Islet of Langerhans (tissue), 1 donor: ENCODE measurements around the gene ZNF813.

Experiments used
- FAIRE-seq: peaks from one replicate; lab custom pipeline; 2011; peaks lifted over from hg19 to GRCh38; lab: Jason Lieb, UNC

ZNF813 gene

GRCh38 chr19:53520547-53521372 lies 53.2 kb downstream of the ZNF813 start:
- peak; percentile 98 for FAIRE-seq

GRCh38 chr19:53521373-53522202 lies 54.1 kb downstream of the ZNF813 start:
- no peak for FAIRE-seq

GRCh38 chr19:53525922-53526321 lies 58.4 kb downstream of the ZNF813 start:
- FAIRE-seq = no peak

- FAIRE-seq = no peak
These were observed 63.1 kb downstream of the ZNF813 start for GRCh38 chr19:53530622-53531021.

DNA sequence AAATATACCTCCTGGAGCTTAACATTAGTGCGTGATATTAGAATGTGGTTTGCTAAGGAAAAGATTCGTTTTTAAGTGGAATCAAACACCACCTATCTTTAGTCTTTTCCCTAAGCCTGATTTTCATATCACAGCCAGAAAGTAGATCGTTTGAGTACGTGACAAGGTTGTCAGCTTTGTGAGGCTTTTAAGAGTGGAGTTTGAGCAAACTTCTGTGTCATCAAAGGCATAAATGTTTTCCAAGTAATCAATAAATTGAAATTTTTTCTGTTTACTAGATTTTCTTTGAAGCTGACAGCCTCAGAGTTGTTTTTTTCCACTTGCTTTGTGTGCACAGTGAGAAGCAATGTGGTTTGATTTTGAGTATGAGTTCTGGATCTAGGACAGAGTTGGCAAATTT lies 63.9 kb downstream of the ZNF813 start:
- FAIRE-seq = no peak

DNA sequence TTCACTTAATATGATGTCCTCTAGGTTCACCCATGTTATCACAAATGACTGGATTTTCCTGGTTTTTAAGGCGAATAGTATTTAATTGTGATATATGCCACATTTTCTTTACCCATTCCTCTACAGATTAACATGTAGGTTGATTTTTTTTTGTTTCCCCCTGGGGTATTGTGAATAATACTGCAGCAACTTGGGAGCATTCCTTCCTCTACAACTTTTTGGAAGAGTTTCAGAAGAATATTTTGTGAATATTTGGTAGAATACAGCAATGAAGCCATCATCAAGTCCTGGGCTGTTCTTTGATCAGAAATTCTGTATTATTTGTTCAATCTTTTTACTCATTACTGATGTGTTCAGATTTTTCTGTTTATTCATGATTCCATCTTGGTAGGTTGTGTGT lies 64.8 kb downstream of the ZNF813 start:
- FAIRE-seq = no peak

DNA sequence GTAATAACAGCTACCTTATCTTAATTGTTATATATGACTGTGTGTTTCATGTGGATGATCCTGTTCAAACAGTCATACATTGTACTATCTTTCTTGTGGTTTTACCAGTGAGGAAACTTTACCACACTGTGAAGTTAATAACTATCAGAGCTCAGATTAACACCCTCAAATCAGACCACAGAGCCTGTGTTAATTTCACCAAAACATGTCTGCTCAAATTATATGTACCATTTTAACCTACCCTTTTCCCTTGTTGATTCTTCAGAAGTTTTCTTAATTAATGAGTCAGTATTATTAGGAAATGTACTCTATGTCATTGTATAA lies 68.7 kb downstream of the ZNF813 start:
- no peak for FAIRE-seq

DNA sequence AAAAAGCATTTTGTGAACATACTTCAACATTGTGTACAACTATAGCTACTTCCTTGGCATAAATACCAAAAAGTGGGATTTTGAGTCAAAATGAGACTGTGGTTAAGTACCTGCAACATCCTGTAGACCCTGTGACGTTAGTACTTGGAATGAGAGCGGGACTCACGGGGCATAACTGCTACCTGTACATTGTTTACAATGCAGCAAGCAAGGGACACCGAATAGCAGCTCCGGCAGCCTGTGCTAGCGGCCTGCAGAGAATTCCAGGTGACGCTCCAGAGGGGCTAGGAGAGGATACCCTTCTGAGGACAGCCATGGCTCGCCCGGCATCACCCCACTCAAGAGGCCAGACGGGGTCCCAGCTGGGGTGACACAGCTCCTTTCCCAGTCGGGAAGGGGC lies 69.6 kb downstream of the ZNF813 start:
- no peak for FAIRE-seq

DNA sequence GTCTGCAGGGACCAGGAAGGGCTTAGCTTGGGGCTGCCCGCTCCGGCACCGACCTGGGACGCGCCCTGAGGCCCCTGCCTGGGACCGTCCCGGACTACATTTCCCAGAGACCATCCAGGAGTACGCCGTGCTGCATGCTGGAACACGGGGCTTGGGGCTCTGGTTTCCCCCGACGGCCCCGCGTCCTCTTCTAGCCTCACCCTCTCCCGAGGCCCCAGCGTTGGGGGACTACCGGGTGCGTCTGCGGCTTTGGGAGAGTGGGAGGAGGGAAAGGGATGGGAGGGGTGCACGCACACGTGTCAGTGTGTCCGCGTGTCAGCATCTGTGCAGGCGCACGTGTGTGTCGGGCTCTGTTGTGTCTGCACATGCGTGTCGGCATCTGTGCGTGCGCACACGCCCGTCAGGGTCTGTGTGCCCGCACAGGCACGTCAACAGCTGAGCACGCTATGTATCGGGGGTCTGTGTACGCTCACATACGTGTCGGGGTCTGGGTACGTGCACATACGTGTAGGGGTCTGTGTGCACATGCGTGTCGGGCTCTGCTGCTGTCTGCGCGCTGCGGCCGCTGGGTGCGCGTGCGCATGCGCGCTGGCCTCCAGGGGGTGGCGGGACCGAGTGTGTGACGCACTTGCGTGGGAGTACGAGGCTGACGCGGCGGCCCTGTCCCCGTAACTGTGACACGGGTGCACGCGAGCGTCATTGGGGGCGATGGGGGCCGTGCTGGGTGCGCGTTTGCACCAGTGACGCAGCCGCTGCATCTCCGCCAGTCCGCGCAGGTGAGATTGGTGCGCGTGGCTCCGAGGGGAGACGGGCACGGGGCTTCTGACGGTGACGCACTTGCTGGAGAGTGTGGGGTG lies 70.2 kb downstream of the ZNF813 start, which contains the start of gene ZNF331:
TSS of gene ZNF331 (plus strand) at position 625 of the 857 bp plus-strand sequence. CDS start 31,232 bp downstream, outside the sequence.
- no peak for FAIRE-seq

DNA sequence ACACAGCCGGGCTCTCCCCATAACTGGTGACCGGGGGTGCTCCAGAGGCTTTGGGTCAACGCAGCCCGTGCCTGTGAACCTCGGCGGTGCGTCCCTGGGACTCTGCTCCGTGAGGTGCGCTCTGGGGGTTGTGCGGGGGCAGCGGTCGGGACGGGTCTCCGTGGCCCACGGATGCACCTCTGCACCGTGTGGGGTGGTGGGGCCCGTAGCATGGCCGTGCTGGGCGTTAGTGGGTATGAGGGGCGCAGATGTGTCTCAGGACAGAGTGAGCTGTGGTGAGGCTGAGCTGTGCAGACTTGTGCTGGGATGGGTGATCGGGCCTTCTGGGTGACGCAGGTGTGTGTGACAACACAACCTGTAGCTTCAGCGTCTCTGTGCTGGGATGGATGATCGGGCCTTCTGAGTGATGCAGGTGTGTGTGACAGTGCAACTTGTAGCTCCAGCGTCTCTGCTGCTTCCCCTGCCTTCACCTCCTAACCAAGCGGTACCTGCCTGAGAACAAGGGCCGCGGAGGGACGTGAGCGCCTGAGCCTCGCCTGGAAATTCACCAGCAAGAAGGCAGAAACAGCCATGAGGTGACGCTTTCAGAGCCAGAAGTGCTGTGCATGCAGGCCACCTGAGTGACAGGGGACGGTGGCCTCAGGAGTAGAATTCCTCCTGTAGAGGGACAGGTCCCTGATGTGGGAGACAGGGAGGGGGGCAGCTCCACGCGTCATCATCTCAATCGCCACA lies 71.0 kb downstream of the ZNF813 start:
- FAIRE-seq = no peak

- FAIRE-seq = no peak
These were observed 72.6 kb downstream of the ZNF813 start for GRCh38 chr19:53540091-53540490.

GRCh38 chr19:53541971-53542370 lies 74.4 kb downstream of the ZNF813 start:
- FAIRE-seq = no peak

GRCh38 chr19:53545271-53546065 lies 77.9 kb downstream of the ZNF813 start:
- no peak for FAIRE-seq
